ENCODE results near the gene HDAC4.
A peak's percentile ranks its signal among the peaks of the same experiment; 100 is the strongest.

The HDAC4 gene

GRCh38 chr2:239291475-239292350 lies 109.1 kb downstream of the HDAC4 start:
- no peak for DNase-seq

GRCh38 chr2:239290618-239291474 lies 110.0 kb downstream of the HDAC4 start:
- no peak for DNase-seq

GRCh38 chr2:239289545-239289944 lies 111.3 kb downstream of the HDAC4 start:
- no peak for DNase-seq

GRCh38 chr2:239288951-239289511 lies 111.8 kb downstream of the HDAC4 start:
- peak; percentile 43 for DNase-seq

- no peak for DNase-seq
Observed at GRCh38 chr2:239288237-239288636, 112.6 kb downstream of the HDAC4 start.

GRCh38 chr2:239287461-239287860 lies 113.4 kb downstream of the HDAC4 start:
- no peak for DNase-seq

- no peak for DNase-seq
Observed at GRCh38 chr2:239286901-239287300, 113.9 kb downstream of the HDAC4 start.

GRCh38 chr2:239285932-239286230 lies 114.9 kb downstream of the HDAC4 start:
- DNase-seq = no peak

- DNase-seq = peak; percentile 38
Observed at GRCh38 chr2:239285071-239285931, 115.5 kb downstream of the HDAC4 start.

- DNase-seq = no peak
Observed at GRCh38 chr2:239283961-239284795, 116.6 kb downstream of the HDAC4 start.

GRCh38 chr2:239283288-239283945 lies 117.4 kb downstream of the HDAC4 start:
- no peak for DNase-seq

GRCh38 chr2:239282448-239283287 lies 118.2 kb downstream of the HDAC4 start:
- DNase-seq = no peak

- peak; percentile 67 for DNase-seq
Observed at GRCh38 chr2:239280296-239281017, 120.4 kb downstream of the HDAC4 start.

- no peak for DNase-seq
Observed at GRCh38 chr2:239279508-239280295, 121.1 kb downstream of the HDAC4 start.

- DNase-seq = no peak
Observed at GRCh38 chr2:239278941-239279365, 121.9 kb downstream of the HDAC4 start.

- DNase-seq = no peak
Observed at GRCh38 chr2:239278361-239278760, 122.5 kb downstream of the HDAC4 start.

- DNase-seq = no peak
Observed at GRCh38 chr2:239277401-239278085, 123.3 kb downstream of the HDAC4 start.

GRCh38 chr2:239276851-239277250 lies 124.0 kb downstream of the HDAC4 start:
- DNase-seq = no peak
